GM18511 (cell line): ENCODE measurements around the gene NRN1L.
"Not testable (repeated sequence)": the region's sequence is repeated elsewhere in the genome, so short reads cannot be mapped to it uniquely, and the experiment has no call there.

Experiments
- ATAC-seq: cut with Tn5 transposase; IDR thresholded peaks from one replicate; pipeline ENCODE4 v1.9.1; 2021; ENCODE audit warnings: mild to moderate bottlenecking, moderate library complexity; ENCODE audit not compliant: unreplicated experiment

Gene NRN1L

DNA sequence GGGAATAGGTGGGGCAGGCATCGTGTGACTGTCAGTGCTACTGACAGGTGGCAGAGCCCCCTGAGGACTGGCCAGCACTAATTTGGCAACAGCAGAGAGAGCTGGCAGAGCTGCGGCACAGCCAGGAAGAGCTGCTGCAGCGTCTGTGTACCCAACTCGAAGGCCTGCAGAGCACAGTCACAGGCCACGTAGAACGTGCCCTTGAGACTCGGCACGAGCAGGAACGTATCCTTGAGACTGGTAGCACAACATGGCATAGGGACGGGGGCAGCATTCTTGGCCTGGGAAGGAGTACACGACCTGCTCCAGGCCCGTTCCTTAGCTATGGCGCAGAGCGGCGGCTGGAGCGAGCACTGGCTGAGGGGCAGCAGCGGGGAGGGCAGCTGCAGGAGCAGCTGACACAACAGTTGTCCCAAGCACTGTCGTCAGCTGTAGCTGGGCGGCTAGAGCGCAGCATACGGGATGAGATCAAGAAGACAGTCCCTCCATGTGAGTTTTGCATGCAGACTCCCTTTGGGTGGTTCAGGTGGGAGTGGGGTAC lies 3.0 kb upstream of the NRN1L start:
- ATAC-seq, result no peak

DNA sequence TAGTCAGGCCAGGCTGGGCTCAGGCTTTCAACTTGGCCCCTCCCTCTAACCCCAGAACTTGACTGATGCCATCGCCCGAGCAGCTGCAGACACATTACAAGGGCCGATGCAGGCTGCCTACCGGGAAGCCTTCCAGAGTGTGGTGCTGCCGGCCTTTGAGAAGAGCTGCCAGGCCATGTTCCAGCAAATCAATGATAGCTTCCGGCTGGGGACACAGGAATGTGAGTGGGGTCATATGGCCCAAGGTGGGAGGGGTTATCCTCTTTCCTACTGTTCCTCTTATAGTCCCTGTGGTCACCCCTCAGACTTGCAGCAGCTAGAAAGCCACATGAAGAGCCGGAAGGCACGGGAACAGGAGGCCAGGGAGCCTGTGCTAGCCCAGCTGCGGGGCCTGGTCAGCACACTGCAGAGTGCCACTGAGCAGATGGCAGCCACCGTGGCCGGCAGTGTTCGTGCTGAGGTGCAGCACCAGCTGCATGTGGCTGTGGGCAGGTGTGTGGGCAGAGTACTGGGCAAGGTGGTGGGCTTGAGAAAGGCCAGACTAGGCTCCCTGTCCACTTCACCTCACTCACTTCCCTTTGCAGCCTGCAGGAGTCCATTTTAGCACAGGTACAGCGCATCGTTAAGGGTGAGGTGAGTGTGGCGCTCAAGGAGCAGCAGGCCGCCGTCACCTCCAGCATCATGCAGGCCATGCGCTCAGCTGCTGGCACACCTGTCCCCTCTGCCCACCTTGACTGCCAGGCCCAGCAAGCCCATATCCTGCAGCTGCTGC lies 2.1 kb upstream of the NRN1L start:
- no peak for ATAC-seq

DNA sequence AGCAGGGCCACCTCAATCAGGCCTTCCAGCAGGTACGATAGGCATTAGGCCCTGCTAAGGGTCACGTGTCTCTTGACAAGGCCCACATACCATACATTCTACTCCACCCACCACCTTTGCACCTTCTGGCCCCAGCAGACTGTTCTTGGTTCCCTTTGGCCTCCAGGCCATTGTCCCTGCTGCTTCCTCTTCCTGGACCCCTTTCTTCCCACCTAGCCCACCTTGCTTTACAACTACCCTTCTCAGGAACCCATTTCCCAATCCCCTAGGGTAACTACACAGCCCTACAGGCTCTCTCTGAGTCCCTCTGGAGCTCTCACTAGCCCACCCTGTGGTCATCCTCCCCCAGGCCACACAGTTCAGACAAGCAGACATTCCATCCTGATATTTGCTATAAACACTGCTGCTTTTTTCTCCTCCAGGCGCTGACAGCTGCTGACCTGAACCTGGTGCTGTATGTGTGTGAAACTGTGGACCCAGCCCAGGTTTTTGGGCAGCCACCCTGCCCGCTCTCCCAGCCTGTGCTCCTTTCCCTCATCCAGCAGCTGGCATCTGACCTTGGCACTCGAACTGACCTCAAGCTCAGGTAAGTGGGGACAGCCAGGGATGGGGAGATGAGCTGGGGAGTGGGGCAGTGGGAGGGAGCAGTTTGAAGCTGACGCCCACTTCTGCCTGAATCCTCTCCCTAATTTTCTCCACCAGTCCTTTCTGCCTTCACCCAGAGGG lies 1.4 kb upstream of the NRN1L start:
- ATAC-seq, result no peak

DNA sequence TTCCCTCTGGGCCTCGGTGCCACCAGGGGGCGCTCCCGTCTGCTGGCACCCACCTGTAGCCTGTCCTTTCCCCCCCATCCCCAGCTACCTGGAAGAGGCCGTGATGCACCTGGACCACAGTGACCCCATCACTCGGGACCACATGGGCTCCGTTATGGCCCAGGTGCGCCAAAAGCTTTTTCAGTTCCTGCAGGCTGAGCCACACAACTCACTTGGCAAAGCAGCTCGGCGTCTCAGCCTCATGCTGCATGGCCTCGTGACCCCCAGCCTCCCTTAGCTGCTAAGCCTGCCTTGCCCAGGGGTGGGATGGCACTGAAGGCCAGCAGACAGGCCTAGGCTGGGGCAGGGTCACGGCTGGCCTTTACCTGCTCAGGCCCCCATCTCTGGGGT lies 818 bp upstream of the NRN1L start:
- ATAC-seq, result no peak

DNA sequence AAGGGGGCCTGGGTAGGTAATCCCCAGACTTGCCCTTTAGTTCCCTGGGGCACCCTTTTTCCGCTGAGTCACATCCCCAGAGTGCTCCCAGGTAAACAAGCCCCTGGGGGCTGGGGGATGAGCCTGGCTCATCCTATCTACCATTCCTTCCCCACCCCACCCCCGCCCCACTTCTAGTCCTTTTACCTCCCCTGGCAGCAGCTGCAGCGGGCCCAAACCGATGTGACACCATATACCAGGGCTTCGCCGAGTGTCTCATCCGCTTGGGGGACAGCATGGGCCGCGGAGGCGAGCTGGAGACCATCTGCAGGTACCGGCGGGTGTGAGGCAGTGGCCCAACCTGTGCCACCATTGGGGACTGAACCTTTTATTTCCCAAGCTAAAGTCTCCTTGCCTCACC lies 860 bp downstream of the NRN1L start:
- no peak for ATAC-seq

DNA sequence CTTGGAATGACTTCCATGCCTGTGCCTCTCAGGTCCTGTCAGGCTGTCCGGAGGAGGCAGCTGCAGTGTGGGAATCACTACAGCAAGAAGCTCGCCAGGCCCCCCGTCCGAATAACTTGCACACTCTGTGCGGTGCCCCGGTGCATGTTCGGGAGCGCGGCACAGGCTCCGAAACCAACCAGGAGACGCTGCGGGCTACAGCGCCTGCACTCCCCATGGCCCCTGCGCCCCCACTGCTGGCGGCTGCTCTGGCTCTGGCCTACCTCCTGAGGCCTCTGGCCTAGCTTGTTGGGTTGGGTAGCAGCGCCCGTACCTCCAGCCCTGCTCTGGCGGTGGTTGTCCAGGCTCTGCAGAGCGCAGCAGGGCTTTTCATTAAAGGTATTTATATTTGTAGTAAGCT lies 1.3 kb downstream of the NRN1L start:
- no peak for ATAC-seq

DNA sequence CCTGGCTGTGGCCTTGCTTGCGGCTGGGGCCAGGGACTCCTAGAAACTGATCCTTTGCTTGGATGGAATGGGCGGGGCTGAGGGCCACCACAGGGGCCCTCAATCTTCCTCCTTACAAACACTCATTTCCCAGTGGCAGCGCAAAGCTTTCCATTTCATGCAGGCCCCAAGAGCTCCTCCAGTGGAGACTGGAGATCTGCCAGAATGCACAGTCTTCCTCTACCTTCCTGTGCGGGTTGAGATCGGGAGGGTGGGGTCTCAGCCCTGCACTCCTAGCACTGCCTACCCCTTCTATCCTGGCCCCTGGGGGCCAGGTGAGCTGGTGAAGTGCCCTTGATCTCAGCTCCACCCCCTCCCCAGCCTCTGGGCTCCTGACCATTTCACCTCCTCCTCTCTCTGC lies 1.7 kb downstream of the NRN1L start:
- no peak for ATAC-seq

DNA sequence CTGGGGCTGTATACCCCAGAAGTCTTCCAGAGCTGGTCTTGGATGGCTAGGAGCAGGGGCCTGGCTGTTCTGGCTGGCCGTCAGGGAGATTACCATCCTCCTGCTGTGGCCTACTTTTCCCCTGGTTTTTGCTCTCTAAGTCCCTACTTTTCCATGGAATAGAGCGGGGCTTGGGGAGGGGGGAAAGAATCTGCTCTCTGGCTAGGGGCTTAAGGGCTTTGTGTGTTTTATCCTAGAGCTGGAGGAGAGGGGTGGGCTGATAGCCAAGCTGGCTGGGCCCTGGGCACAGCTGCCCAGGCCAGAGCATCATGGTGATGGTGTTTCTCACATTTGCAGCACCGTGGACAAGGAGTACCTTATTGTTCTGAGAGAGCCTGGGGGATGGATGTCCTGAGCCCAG lies 3.6 kb downstream of the NRN1L start:
- ATAC-seq, result no peak

DNA sequence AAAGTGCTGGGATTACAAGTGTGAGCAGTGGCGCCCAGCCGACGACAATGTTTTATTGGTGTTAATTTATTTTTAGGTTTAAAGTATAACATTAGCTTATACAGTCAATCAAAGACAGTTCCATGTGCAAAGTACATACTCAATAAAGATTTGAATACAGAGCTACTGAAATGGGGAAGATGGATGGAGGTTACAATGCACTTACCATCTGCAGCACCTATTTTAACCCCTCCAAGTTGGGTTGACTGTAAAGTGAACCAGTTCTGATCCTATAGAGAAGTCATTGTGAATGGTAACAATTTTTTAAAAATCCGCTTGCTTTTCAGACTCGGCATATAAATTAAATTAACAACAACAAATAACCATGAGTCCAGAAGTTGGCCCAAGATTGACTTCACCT lies 7.7 kb downstream of the NRN1L start:
- ATAC-seq, result no peak

DNA sequence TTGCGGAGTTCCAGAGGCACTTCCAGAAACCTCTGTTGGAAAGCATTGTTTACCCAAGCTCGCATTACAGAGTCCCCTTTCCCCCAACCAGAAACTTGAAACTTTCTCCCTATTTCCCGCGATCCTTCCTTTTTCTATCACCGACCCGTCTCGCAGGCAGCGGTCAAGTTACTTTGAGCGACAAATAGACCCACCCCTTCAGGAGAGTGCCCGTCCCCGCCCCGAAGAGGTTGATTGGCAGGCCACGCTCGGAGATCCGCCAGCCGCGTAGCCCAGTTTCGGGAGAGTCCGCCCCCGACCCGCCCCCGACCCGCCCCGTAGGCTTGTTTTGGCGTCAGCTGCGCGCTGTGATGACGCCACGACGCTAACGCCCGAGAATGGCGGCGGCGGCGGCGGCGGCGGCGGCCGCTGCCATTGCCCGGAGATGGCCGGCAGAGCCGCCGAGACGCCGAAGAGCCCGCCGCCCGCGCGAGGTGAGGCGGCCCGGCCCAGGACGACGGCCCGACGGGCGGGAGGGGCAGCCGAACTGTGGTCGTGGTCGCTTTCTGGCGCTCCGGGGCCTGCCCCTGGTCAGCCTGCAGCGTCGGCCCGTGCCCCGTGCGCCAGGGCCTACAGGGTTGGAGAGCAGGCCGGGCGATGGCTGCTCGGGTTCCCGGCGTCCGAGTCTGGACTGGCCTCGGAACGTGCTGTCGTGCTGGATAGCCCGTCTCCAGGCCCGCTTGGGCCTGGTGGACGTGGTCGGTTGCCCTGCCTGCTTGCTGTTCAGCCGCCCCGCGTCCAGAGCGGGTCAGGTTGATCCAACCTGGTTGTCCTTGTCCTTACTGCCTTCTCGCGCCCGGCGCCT lies 8.4 kb downstream of the NRN1L start, which contains the start of gene PSKH1:
Gene PSKH1 (plus strand): TSS at position 356 of the 844 bp plus-strand sequence. CDS start 15,496 bp downstream, outside the sequence.
- peak; percentile 97 for ATAC-seq

DNA sequence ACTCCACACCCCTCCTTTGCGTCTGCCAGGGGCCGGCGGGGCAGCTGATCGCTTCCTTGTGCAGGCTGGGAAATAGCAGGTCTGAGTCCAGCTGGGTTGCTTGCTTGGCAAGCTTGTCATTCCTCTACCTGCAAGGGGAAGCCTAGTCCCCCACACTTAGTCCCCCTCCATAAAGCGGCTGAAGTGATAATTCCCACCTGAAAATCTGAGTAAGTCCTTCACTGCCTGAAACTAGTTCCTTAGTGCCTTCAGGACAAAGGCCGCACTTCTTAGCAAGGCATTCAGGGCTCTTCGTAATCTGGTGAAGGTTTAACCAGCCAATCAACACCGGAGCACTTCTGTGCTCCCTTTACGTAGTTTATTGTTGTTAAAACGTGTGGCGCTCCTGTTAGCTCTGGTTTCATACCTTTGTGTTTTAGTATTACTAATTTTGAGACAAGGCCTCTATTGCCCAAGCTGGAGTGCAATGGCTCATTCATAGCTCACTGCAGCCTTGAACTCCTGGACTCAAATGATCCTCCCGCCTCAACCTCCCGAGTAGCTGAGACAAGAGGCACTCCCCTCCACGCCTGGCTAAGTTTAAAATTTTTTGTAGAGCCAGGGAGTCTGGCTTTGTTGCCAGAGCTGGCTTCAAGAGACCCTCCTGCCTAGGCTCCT lies 9.2 kb downstream of the NRN1L start:
- no peak for ATAC-seq

DNA sequence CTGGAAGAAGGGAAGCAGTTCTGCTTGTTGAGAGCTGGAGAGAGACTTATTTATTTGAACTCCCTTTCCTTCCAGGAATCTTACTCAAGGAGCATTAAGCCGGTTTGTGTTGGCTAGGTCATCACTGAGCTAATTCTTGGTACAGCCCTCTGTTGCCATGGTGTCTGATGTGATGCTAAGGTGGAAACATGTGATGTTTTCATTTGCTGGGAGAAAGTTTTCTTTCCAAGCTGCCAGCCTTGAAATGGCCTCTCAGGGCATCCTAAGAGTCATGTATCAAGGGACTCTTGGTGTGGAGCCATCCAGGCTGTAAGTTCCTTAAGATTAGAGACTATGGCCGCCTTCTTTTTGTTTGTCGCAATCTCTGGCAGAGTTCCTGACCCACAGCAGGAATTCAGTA lies 12.5 kb downstream of the NRN1L start:
- ATAC-seq, result no peak

DNA sequence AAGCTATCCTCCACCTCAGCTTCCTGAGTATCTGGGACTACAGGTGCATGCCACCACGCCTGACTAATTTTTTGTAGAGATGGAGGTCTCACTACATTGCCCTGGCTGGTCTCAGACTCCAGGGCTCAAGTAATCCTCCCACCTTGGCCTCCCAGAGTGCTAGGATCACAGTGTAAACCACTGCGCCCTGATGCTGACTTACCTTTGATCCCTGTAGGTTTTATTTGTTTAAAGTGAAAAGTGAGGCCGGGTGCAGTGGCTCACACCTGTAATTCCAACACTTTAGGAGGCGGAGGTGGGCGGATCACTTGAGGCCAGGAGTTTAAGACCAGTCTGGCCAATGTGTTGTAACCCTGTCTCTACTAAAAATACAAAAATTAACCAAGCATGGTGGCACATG lies 17.0 kb downstream of the NRN1L start:
- no peak for ATAC-seq

DNA sequence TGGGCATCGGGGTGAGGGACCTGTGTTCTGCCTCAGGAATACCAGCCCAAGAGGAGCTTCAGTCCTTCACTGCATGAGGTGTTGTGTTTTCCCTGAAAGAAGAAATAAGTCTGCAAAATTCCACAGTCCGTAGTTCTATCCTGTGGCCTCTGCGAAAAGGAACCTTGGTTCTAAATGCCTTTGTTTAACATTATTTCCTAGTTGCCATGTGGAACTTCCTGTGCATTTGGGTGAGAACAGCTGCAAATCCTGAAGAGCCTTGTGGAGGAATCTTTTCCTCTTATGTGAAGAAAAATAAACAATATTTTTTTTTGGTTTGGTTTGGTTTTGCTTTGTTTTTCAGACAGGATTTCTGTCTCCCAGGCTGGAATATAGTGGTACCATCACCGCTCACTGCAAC lies 18.1 kb downstream of the NRN1L start:
- no peak for ATAC-seq

DNA sequence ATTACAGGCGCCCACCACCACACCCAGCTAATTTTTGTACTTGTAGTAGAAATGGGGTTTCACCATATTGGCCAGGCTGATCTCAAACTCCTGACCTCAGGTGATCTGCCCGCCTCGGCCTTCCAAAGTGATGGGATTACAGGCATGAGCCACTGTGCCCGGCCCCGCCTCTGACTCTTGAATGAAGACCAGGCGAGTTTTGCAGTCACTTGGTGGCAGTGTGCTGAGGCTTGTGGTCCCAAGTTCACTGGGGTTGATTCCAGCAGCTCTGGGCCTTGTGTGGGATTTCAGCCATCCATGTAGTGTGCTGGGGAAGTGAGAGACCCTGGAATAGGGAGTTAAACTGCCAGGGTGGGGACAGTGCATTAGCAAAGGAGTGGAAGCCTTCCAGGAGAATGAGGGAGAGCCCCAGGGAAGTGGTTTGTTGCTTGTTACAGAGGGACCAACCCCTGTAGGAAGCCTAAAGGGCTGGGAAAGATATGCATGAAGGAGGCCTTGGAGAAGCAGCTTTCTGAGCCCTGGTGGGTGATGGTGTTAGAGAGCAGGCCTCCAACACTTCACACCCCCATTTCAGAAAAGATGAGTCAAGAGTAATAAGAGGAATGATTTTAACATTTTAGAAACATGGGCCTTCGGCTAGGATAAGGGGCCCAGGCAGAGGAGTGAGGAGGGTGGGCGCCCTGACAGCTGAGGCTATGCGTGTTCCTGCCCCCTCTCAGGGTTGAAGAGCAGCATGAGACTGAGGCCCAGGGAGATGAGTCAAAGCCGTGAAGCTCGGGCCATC lies 22.9 kb downstream of the NRN1L start:
- no peak for ATAC-seq

DNA sequence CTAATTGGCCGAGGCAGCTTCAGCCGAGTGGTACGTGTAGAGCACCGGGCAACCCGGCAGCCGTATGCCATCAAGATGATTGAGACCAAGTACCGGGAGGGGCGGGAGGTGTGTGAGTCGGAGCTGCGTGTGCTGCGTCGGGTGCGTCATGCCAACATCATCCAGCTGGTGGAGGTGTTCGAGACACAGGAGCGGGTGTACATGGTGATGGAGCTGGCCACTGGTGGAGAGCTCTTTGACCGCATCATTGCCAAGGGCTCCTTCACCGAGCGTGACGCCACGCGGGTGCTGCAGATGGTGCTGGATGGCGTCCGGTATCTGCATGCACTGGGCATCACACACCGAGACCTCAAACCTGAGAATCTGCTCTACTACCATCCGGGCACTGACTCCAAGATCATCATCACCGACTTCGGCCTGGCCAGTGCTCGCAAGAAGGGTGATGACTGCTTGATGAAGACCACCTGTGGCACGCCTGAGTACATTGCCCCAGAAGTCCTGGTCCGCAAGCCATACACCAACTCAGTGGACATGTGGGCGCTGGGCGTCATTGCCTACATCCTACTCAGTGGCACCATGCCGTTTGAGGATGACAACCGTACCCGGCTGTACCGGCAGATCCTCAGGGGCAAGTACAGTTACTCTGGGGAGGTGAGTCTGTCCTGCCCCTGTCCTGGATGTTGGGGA lies 24.5 kb downstream of the NRN1L start:
- no peak for ATAC-seq

DNA sequence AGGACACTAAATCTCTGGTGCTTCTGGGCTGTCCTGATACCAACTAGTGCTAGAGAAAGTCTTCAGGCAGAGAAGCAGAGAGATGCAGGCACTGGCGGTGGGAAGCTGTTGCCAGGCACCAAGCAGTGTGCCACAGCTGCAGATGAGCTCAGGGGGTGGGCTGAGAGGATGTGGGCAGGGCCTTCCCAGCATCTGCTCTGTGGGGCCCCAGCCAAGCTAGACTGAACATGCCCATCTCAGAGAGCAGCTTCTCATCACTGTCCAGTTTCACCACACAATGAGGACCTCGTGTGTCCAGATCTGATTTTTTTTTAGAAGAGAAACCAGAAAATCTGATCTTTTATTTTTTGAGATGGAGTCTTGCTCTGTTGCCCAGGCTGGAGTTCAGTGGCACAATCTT lies 25.5 kb downstream of the NRN1L start:
- ATAC-seq, result no peak

DNA sequence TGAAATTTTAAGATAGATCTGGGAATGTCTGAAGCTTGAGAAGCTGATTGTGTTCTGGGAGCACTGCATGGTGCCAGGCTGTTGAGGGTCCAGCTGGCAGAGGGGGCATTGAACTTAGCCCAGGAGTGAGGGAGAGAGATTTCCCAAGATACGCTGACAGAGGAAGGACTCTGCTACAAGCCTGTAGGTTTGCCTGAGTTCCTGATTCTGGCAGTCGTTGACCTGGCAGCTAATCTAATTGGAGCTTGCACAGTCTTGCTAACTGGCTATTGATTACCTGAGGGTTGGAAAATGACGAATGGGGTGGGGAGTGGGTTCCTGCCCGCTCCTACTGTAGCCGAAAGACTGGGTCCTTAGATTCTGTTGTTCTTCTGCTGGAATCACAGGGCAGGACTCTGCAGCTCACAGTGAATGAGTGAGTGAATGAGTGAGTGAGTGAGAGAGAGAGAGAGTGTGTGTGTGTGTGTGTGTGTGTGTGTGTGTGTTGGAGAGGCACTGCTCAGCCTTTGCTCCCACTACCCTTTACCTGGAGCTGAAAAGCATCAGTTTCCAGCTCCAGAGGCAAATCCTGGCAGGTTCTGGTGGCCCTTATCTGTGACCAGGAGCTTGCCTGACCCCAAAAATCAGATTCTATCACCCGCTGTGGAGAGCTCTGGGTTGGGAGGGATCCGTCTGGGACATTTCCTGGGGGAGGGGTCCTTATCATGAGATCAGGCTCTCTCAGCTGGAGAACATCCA lies 30.2 kb downstream of the NRN1L start:
- ATAC-seq, result no peak

DNA sequence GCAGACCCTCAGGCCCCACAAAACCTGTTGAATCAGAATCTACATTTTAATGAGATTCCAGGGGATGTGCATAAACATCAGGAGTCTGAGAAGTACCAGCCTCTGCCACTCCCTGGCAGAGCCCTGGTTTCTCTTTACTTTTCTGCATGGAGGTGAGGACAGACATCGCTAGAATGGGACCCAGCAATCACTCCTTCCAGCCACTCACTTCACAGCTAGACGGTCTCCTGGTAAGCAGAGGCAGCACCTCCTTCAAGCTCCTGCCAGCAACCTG lies 30.7 kb downstream of the NRN1L start:
- ATAC-seq, result not testable (repeated sequence)
